Heart left ventricle (tissue), 16 donors: ENCODE measurements around the gene PTPN12. TPM values are rescaled to one million over a fixed set of nuclear protein-coding genes. Genes with fewer than 3 reads are reported as not detected.

Source experiments
- ATAC-seq, 4 donors: fragments of 200-7000 bp; cut with Tn5 transposase; one replicate each; pipeline ENCODE4 v1.9.1; 2020 to 2022; ENCODE audit warnings: moderate library complexity in 4 of 4, mild to moderate bottlenecking in 3 of 4, moderate number of reproducible peaks in 1 of 4
- DNase-seq, 5 donors: peaks; one replicate each; pipeline ENCODE4 v3.0.0-alpha.2; 2020
- H3K27ac ChIP-seq, 12 donors: fragments of 200-600 bp; sonication (generic) in 4 of 12; one replicate each; pipeline versions ENCODE4 v1.5.0 to v1.8.0; 2016 to 2022; ENCODE audit warnings: mild to moderate bottlenecking in 2 of 12
- H3K27me3 ChIP-seq, 9 donors: fragments of 200-600 bp; sonication (generic) in 2 of 9; one replicate each; pipeline versions ENCODE4 v1.5.1 to v1.8.0; 2016 to 2022; ENCODE audit warnings: mild to moderate bottlenecking in 3 of 9
- H3K36me3 ChIP-seq, 9 donors: fragments of 200-600 bp; sonication (generic) in 2 of 9; one replicate each; pipeline versions ENCODE4 v1.5.0 to v1.8.0; 2018 to 2022; ENCODE audit warnings: mild to moderate bottlenecking in 2 of 9
- H3K4me1 ChIP-seq, 12 donors: fragments of 200-600 bp; sonication (generic) in 4 of 12; one replicate each; pipeline versions ENCODE4 v1.5.0 to v1.8.0; 2016 to 2022; ENCODE audit warnings: mild to moderate bottlenecking in 3 of 12
- H3K4me3 ChIP-seq, 12 donors: fragments of 200-600 bp; sonication (generic) in 4 of 12; one replicate each; pipeline versions ENCODE4 v1.5.0 to v1.8.0; 2017 to 2022; ENCODE audit warnings: mild to moderate bottlenecking in 9 of 12, moderate library complexity in 4 of 12
- H3K9me3 ChIP-seq, 12 donors: fragments of 200-600 bp; sonication (generic) in 4 of 12; one replicate each; pipeline versions ENCODE4 v1.5.0 to v1.8.0; 2016 to 2022; ENCODE audit warnings: mild to moderate bottlenecking in 1 of 12
- CTCF ChIP-seq, 12 donors: fragments of 200-600 bp; sonication (generic) in 4 of 12; IDR thresholded peaks; one replicate each; pipeline versions ENCODE4 v1.5.0 to v1.8.0; 2018 to 2022; ENCODE audit warnings: antibody characterized with exemption in 12 of 12, mild to moderate bottlenecking in 5 of 12
- POLR2A ChIP-seq, 2 donors: fragments of 450-650 bp; IDR thresholded peaks; one replicate each; pipeline ENCODE4 v1.6.1; 2017; ENCODE audit warnings: antibody characterized with exemption in 2 of 2, mild to moderate bottlenecking in 2 of 2, moderate library complexity in 2 of 2
- WGBS, 4 donors: extraction: QIAGEN DNeasy Blood & Tissue Kit in 2 of 4; methylation state at CpG; one replicate each; pipeline versions ENCODE4 v1.1.5 to v1.1.7; 2013 to 2018; 5-methylcytosine and 5-hydroxymethylcytosine counted together
- intact Hi-C, 10 donors: fragments of 100-400 bp; cut with DNase I; formaldehyde crosslinking; loops; one replicate each; pipeline versions ENCODE4 v1.11.1 to v1.14.2; 2022
- polyA plus RNA-seq, 2 donors: library from polyadenylated mRNA; stranded (reverse); fragments of 200-250 nt; gene quantifications; one replicate each; pipeline ENCODE4 v1.2.3, GENCODE V29; 2013
- total RNA-seq, 9 donors: library from RNA; depleted of rRNA in 2 of 9; stranded (reverse); fragments of >200 nt in 2 of 9; fragmentation: NEBNext Ultra II Directional in 3 of 9; extraction: Animal tissue kit (Norgen Biotek cat#: 25700) in 3 of 9; gene quantifications; one replicate each; pipeline versions ENCODE4 v1.1.0 to v1.2.4, GENCODE V29; 2016 to 2023
- donor health status: ischemic (EF 13 %, LVEDD 7.1; RV severe dilation, severe dysfunction).
- donor health status: healthy with polysubstance abuse.
- donor health status: DM: no; HTN: yes; CAD: no.
- donor health status: DM: no; HTN: no; CAD: no.
- donor health status: ischemic (EF 25% LVEDD 6.9; RV normal size, moderate dysfunction).
- donor health status: ischemic (EF 25% LVEDD 5.7; RV mildly dilated, moderate dysfunction).
- donor health status: healthy.
- donor health status: DM: yes; HTN: yes; CAD: no.
- donor health status: ischemic (EF 35%, LVEDD 5.7; RV mildly dilated, moderate dysfunction).
- donor health status: nonischemic (EF 11% LVEDD 7.7; RV severe dilation, severe dysfunction).
- donor health status: DM: yes; HTN: yes; CAD: no.
- donor health status: PGD.
- donor health status: ischemic (EF 29% LVEDD 5.4; RV normal size, mild dysfunction).
- donor health status: nonischemic (EF 23%, LVEDD 6.1; RV moderate dilation, normal function).

The PTPN12 gene
- total and polyA plus RNA-seq, 11 donors = 33.9 to 83.9 (median 41.9) TPM

GRCh38 chr7:77542895-77543294, 5.8 kb downstream of the PTPN12 start:
- 37 to 59% (median 58%) methylated on average over 2 of the region's 2 CpGs for WGBS, 4 donors
- DNase-seq (no peak), ATAC-seq (no peak)
- H3K9me3 ChIP-seq = no peaks in the 10 kb centered on the region
- no peaks in the 10 kb centered on the region for H3K36me3 ChIP-seq
- TF ChIP-seq POLR2A (IDR thresholded peaks at IDR 0.05) (no peak), CTCF (IDR thresholded peaks at IDR 0.05) (no peak)
- H3K27ac ChIP-seq = peak overlapping the region in 1 of 12 donors; percentile 5
- no peaks in the 10 kb centered on the region for H3K27me3 ChIP-seq
- intact Hi-C loops = loop anchor here in 3 of 10 donors (5.0 to 10.0 kb wide), 2 partner anchors 34 to 62 kb away; no protein-coding TSS in a partner anchor
- H3K4me3 ChIP-seq = no peak overlapping the region
- H3K4me1 ChIP-seq = peaks cover 11 to 88% (median 57%) of the 10 kb centered on the region in 12 donors

GRCh38 chr7:77543910-77544309, 6.8 kb downstream of the PTPN12 start:
- Histone ChIP-seq H3K27ac (no peak overlapping the region), H3K36me3 (no peaks in the 10 kb centered on the region), H3K4me3 (no peak overlapping the region), H3K27me3 (no peaks in the 10 kb centered on the region), H3K4me1 (peaks cover 15 to 97% (median 64%) of the 10 kb centered on the region in 12 donors), H3K9me3 (no peaks in the 10 kb centered on the region)
- ATAC-seq (no peak), DNase-seq (no peak)
- TF ChIP-seq CTCF (IDR thresholded peaks at IDR 0.05) = no peak
- TF ChIP-seq POLR2A (IDR thresholded peaks at IDR 0.05) = no peak
- WGBS, 4 donors = 68 to 82% (median 72%) methylated on average over 4 of the region's 4 CpGs
- intact Hi-C loops = loop anchor here in 3 of 10 donors (5.0 to 10.0 kb wide), 2 partner anchors 33 to 61 kb away; no protein-coding TSS in a partner anchor

GRCh38 chr7:77544518-77544917, 7.4 kb downstream of the PTPN12 start:
- Histone ChIP-seq H3K4me3 (no peak overlapping the region), H3K36me3 (no peaks in the 10 kb centered on the region), H3K4me1 (peaks cover 15 to 98% (median 66%) of the 10 kb centered on the region in 12 donors), H3K27me3 (no peaks in the 10 kb centered on the region), H3K27ac (no peak overlapping the region), H3K9me3 (no peaks in the 10 kb centered on the region)
- ATAC-seq = no peak
- TF ChIP-seq POLR2A (IDR thresholded peaks at IDR 0.05) (no peak), CTCF (IDR thresholded peaks at IDR 0.05) (no peak)
- WGBS, 4 donors = 61 to 70% (median 64%) methylated on average over 2 of the region's 2 CpGs
- intact Hi-C loops = loop anchor here in 3 of 10 donors (5.0 to 10.0 kb wide), 2 partner anchors 33 to 60 kb away; no protein-coding TSS in a partner anchor
- DNase-seq = no peak

- H3K27ac ChIP-seq = peak overlapping the region in 6 of 12 donors; percentile 10 to 58 (median 42)
- TF ChIP-seq POLR2A (IDR thresholded peaks at IDR 0.05) (no peak), CTCF (IDR thresholded peaks at IDR 0.05) (no peak)
- peaks cover 0 to 97% (median 47%) of the 10 kb centered on the region in 12 donors for H3K4me1 ChIP-seq
- ATAC-seq (peak in 2 of 4 donors; percentile 14 to 53), DNase-seq (no peak)
- WGBS, 4 donors = 61 to 76% (median 69%) methylated on average over 3 of the region's 3 CpGs
- H3K36me3 ChIP-seq = no peaks in the 10 kb centered on the region
- intact Hi-C loops = loop anchor here in 2 of 10 donors (5.0 to 10.0 kb wide), 2 partner anchors 39 to 57 kb away; no protein-coding TSS in a partner anchor
- H3K4me3 ChIP-seq = no peak overlapping the region
- no peaks in the 10 kb centered on the region for H3K27me3 ChIP-seq
- peaks cover 0 to 3% (median 0%) of the 10 kb centered on the region in 12 donors for H3K9me3 ChIP-seq
Measured at GRCh38 chr7:77548206-77548605, 11.1 kb downstream of the PTPN12 start.
